Hepatocyte (in vitro differentiated cells): ENCODE measurements around the gene PTPRZ1. TPM values are rescaled to one million over a fixed set of nuclear protein-coding genes. Genes with fewer than 3 reads are reported as not detected.
A peak's percentile ranks its signal among the peaks of the same experiment; 100 is the strongest.

Experiments used
- DNase-seq: peaks from one replicate; pipeline ENCODE4 v3.0.0-alpha.2; 2016; ENCODE audit warnings: low spot score
- H2AFZ ChIP-seq: fragments of 200-600 bp; sonication (generic); 2 replicates; pipeline ENCODE4 v1.6.0; 2016; ENCODE audit warnings: antibody characterized with exemption, mild to moderate bottlenecking
- H3K27ac ChIP-seq: fragments of 200-600 bp; sonication (generic); 2 replicates; pipeline ENCODE4 v1.5.1; 2016; ENCODE audit warnings: mild to moderate bottlenecking
- H3K27me3 ChIP-seq: fragments of 200-600 bp; sonication (generic); 2 replicates; pipeline ENCODE4 v1.6.1; 2016
- H3K36me3 ChIP-seq: fragments of 200-600 bp; sonication (generic); replicated peaks from 2 replicates; pipeline ENCODE4 v1.5.1; 2016; ENCODE audit warnings: low read depth; ENCODE audit not compliant: insufficient read depth
- H3K4me1 ChIP-seq: fragments of 200-600 bp; sonication (generic); 2 replicates; pipeline ENCODE4 v1.5.1; 2016; ENCODE audit warnings: mild to moderate bottlenecking, moderate library complexity; ENCODE audit not compliant: insufficient read depth
- H3K4me2 ChIP-seq: fragments of 200-600 bp; sonication (generic); 2 replicates; pipeline ENCODE4 v1.6.0; 2016
- H3K4me3 ChIP-seq: fragments of 200-600 bp; sonication (generic); 2 replicates; pipeline ENCODE4 v1.5.1; 2016; ENCODE audit warnings: mild to moderate bottlenecking
- H3K79me2 ChIP-seq: fragments of 200-600 bp; sonication (generic); 2 replicates; pipeline ENCODE4 v1.6.0; 2017; ENCODE audit warnings: mild to moderate bottlenecking
- H3K9me2 ChIP-seq: fragments of 200-600 bp; sonication (generic); replicated peaks from 2 replicates; pipeline ENCODE4 v1.6.0; 2017; ENCODE audit warnings: mild to moderate bottlenecking; ENCODE audit not compliant: insufficient read depth
- H3K9me3 ChIP-seq: fragments of 200-600 bp; sonication (generic); 2 replicates; pipeline ENCODE4 v1.5.1; 2016; ENCODE audit warnings: low read depth, mild to moderate bottlenecking
- H4K20me1 ChIP-seq: fragments of 200-600 bp; sonication (generic); 2 replicates; pipeline ENCODE4 v1.6.0; 2016; ENCODE audit warnings: mild to moderate bottlenecking; ENCODE audit not compliant: insufficient read depth, poor library complexity, severe bottlenecking
- EZH2 ChIP-seq: fragments of 200-600 bp; sonication (generic); IDR thresholded peaks from 2 replicates; pipeline ENCODE4 v1.6.1; 2016; ENCODE audit warnings: antibody characterized with exemption, mild to moderate bottlenecking, borderline replicate concordance
- EZH2phosphoT487 ChIP-seq: fragments of 200-600 bp; sonication (generic); IDR thresholded peaks from one replicate; pipeline ENCODE4 v1.6.1; 2018; ENCODE audit warnings: antibody characterized with exemption, mild to moderate bottlenecking, low read depth, moderate library complexity; ENCODE audit not compliant: unreplicated experiment, severe bottlenecking
- WGBS: methylation state at CpG from one replicate; pipeline ENCODE4 v1.1.6; 2016; ENCODE audit warnings: low lambda C conversion rate; ENCODE audit errors: missing lambda C conversion rate; 5-methylcytosine and 5-hydroxymethylcytosine counted together
- polyA plus RNA-seq: library from polyadenylated mRNA; unstranded; fragments of >200 nt; fragmentation: Nextera tagmentation; extraction: Ambion mirVana; gene quantifications from 2 replicates; pipeline ENCODE4 v1.2.1, GENCODE V29; 2016
- total RNA-seq: library from RNA; depleted of rRNA; stranded (reverse); fragments of >200 nt; gene quantifications from 2 replicates; pipeline ENCODE4 v1.2.3, GENCODE V29; 2014
- TF ChIP-seq, protein P1 (sequence below): fragments of 200-600 bp; sonication (generic); IDR thresholded peaks from 2 replicates; pipeline ENCODE4 v1.5.1; 2016; ENCODE audit warnings: antibody characterized with exemption, mild to moderate bottlenecking; ENCODE audit not compliant: poor library complexity

The PTPRZ1 gene
- total and polyA plus RNA-seq, 2 experiments from 2014 or later, result 0.41 to 5.0 TPM

DNA sequence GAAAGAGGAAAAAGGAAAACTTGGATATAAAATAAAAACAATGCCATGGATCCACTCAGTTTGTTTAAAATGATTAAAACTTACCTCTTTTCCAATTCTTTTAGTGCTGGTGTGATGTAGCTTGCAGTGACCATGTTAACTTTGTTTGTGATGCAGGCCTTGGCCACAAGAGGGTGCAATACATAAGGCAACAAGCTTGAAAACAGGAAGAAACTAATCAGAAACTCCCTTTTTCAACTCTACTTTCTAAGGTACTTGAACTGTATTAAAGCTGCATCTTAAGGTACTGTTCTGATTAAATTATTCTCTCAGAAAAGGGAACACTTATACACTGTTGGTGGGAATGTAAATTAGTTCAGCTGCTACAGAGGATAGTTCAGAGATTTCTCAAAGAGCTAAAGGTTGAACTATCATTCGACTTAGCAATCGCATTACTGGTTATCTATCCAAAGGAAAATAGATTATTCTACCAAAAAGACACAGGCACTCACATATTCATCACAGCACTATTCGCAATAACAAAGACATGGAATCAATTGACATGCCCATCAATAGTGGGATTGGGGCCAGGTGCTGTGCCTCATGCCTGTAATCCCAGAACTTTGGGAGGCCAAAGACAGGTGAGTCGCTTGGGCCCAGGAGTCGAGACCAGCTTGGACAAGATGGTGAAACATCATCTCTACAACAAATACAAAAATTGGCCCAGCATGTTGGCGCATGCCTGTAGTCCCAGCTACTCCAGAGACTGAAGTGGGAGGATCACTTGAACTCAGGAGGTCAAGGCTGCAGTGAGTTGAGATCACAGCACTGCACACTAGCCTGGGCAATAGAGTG, 220.2 kb downstream of the PTPRZ1 start:
- Histone ChIP-seq H3K4me1 (no peaks in the 10 kb centered on the region), H3K4me3 (no peak overlapping the region), H3K27ac (no peak overlapping the region), H3K79me2 (no peaks in the 10 kb centered on the region), H3K27me3 (no peaks in the 10 kb centered on the region), H3K4me2 (no peak overlapping the region), H3K36me3 (no peaks in the 10 kb centered on the region), H3K9me2 (no peaks in the 10 kb centered on the region), H3K9me3 (no peaks in the 10 kb centered on the region), H2AFZ (no peak overlapping the region), H4K20me1 (no peaks in the 10 kb centered on the region)
- TF ChIP-seq EZH2phosphoT487, result no peak
- TF ChIP-seq, protein P1, sequence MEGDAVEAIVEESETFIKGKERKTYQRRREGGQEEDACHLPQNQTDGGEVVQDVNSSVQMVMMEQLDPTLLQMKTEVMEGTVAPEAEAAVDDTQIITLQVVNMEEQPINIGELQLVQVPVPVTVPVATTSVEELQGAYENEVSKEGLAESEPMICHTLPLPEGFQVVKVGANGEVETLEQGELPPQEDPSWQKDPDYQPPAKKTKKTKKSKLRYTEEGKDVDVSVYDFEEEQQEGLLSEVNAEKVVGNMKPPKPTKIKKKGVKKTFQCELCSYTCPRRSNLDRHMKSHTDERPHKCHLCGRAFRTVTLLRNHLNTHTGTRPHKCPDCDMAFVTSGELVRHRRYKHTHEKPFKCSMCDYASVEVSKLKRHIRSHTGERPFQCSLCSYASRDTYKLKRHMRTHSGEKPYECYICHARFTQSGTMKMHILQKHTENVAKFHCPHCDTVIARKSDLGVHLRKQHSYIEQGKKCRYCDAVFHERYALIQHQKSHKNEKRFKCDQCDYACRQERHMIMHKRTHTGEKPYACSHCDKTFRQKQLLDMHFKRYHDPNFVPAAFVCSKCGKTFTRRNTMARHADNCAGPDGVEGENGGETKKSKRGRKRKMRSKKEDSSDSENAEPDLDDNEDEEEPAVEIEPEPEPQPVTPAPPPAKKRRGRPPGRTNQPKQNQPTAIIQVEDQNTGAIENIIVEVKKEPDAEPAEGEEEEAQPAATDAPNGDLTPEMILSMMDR, result peak; percentile 91
- TF ChIP-seq EZH2, result no peak
- peak; percentile 77 for DNase-seq
- WGBS, result 95% methylated on average over 6 of the region's 6 CpGs

- Histone ChIP-seq H3K36me3 (no peaks in the 10 kb centered on the region), H3K4me3 (no peak overlapping the region), H2AFZ (no peak overlapping the region), H3K79me2 (no peaks in the 10 kb centered on the region), H3K9me3 (no peaks in the 10 kb centered on the region), H4K20me1 (no peaks in the 10 kb centered on the region), H3K4me2 (no peak overlapping the region), H3K27ac (no peak overlapping the region), H3K9me2 (no peaks in the 10 kb centered on the region), H3K4me1 (no peaks in the 10 kb centered on the region), H3K27me3 (no peaks in the 10 kb centered on the region)
- DNase-seq, result no peak
- 100% methylated on average over 1 of the region's 1 CpG for WGBS
- no peak for TF ChIP-seq EZH2phosphoT487
- TF ChIP-seq EZH2, result no peak
- TF ChIP-seq, protein P1, result no peak
These were observed 221.6 kb downstream of the PTPRZ1 start for GRCh38 chr7:122094549-122094948.

- Histone ChIP-seq H3K4me3 (no peak overlapping the region), H3K27me3 (no peaks in the 10 kb centered on the region), H3K4me1 (no peaks in the 10 kb centered on the region), H3K9me3 (no peaks in the 10 kb centered on the region), H3K27ac (no peak overlapping the region), H3K4me2 (no peak overlapping the region), H3K36me3 (no peaks in the 10 kb centered on the region), H3K9me2 (no peaks in the 10 kb centered on the region), H4K20me1 (no peaks in the 10 kb centered on the region), H3K79me2 (no peaks in the 10 kb centered on the region), H2AFZ (no peak overlapping the region)
- TF ChIP-seq, protein P1, result no peak
- no peak for TF ChIP-seq EZH2
- no peak for TF ChIP-seq EZH2phosphoT487
- DNase-seq, result no peak
- 75% methylated on average over 4 of the region's 4 CpGs for WGBS
These were observed 222.7 kb downstream of the PTPRZ1 start for GRCh38 chr7:122095642-122096041.
